Gastroesophageal sphincter (tissue), 3 donors: ENCODE results near the gene GRIP1.

ENCODE experiments used
- CTCF ChIP-seq, 4 experiments: fragments of 200-600 bp in 2 of 4; fragments of 450-650 bp in 2 of 4; sonication (generic) in 1 of 4; IDR thresholded peaks; one replicate each; pipeline ENCODE4 v1.5.1; 2017 to 2019; ENCODE audit warnings: antibody characterized with exemption in 4 of 4, mild to moderate bottlenecking in 2 of 4, moderate library complexity in 2 of 4
- EP300 ChIP-seq: sonication (generic); formaldehyde crosslinking; IDR thresholded peaks from one replicate; pipeline ENCODE4 v1.6.1; 2017; ENCODE audit warnings: antibody characterized with exemption, mild to moderate bottlenecking
- POLR2A ChIP-seq, 2 donors: fragments of 450-650 bp; IDR thresholded peaks; one replicate each; pipeline ENCODE4 v1.6.1; 2017; ENCODE audit warnings: antibody characterized with exemption in 2 of 2, mild to moderate bottlenecking in 2 of 2, moderate library complexity in 1 of 2
- POLR2AphosphoS5 ChIP-seq: sonication (generic); formaldehyde crosslinking; IDR thresholded peaks from one replicate; pipeline ENCODE4 v1.6.1; 2017; ENCODE audit warnings: antibody characterized with exemption

- TF ChIP-seq CTCF (IDR thresholded peaks at IDR 0.05) (no peak), POLR2A (IDR thresholded peaks at IDR 0.05) (no peak), POLR2AphosphoS5 (no peak), EP300 (no peak)
These were observed 89.8 kb downstream of the GRIP1 start for GRCh38 chr12:66589095-66589494.
